GM13976 (cell line): Measurements from ENCODE around the gene KCNIP2.

Experiments
- DNase-seq: peaks from one replicate; pipeline ENCODE4 v3.0.0; 2012; ENCODE audit warnings: low spot score
- in situ Hi-C: fragments of 300-500 bp; cut with MboI; formaldehyde crosslinking; loops from one replicate; pipeline ENCODE4 v1.12.0; 2022; ENCODE audit warnings: low sequenced_read_pairs, mixed read lengths, inconsistent platforms; ENCODE audit not compliant: unreplicated experiment
- TF ChIP-seq, protein P1 (sequence below): IDR thresholded peaks from 2 replicates; pipeline ENCODE4 v1.5.1; 2012; ENCODE audit warnings: borderline replicate concordance, mild to moderate bottlenecking; ENCODE audit not compliant: insufficient read depth; ENCODE audit errors: extremely low read depth, missing control alignments, control extremely low read depth

Gene KCNIP2

GRCh38 chr10:101778151-101778780, 65.3 kb downstream of the KCNIP2 start:
- DNase-seq, result peak; percentile 26
- TF ChIP-seq, protein P1, sequence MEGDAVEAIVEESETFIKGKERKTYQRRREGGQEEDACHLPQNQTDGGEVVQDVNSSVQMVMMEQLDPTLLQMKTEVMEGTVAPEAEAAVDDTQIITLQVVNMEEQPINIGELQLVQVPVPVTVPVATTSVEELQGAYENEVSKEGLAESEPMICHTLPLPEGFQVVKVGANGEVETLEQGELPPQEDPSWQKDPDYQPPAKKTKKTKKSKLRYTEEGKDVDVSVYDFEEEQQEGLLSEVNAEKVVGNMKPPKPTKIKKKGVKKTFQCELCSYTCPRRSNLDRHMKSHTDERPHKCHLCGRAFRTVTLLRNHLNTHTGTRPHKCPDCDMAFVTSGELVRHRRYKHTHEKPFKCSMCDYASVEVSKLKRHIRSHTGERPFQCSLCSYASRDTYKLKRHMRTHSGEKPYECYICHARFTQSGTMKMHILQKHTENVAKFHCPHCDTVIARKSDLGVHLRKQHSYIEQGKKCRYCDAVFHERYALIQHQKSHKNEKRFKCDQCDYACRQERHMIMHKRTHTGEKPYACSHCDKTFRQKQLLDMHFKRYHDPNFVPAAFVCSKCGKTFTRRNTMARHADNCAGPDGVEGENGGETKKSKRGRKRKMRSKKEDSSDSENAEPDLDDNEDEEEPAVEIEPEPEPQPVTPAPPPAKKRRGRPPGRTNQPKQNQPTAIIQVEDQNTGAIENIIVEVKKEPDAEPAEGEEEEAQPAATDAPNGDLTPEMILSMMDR, result no peak
- in situ Hi-C loops, result no loop called here

- TF ChIP-seq, protein P1, result no peak
- DNase-seq, result peak; percentile 23
- in situ Hi-C loops, result no loop called here
Measured at GRCh38 chr10:101777619-101778145, 65.9 kb downstream of the KCNIP2 start.

- TF ChIP-seq, protein P1, result no peak
- DNase-seq, result peak; percentile 41
- in situ Hi-C loops, result no loop called here
Measured at GRCh38 chr10:101776161-101776817, 67.3 kb downstream of the KCNIP2 start.
